H1 (cell line): Measurements from ENCODE around the gene CAPN9. TPM values are rescaled to one million over a fixed set of nuclear protein-coding genes. Genes with fewer than 3 reads are reported as not detected.

ENCODE experiments used
- CHD2 ChIP-seq: IDR thresholded peaks from 2 replicates; pipeline ENCODE4 v1.6.1; 2012; ENCODE audit warnings: low read length, improper control_type of control experiment
- polyA plus RNA-seq, 7 experiments: library from polyadenylated mRNA; depleted of rRNA in 3 of 7; stranded (reverse) in 5 of 7; unstranded in 2 of 7; fragments of >200 nt in 5 of 7; fragments of 200-250 nt in 2 of 7; gene quantifications; 1 replicate in 5 of 7; 2 replicates in 1 of 7; 4 replicates in 1 of 7; pipeline versions ENCODE4 v1.2.1 to v1.2.3, GENCODE V29; 2011 to 2013; ENCODE audit warnings: missing spikeins in 2 of 7, mixed read lengths in 2 of 7
- total RNA-seq: library from RNA; stranded (reverse); fragmentation: NEBNext Ultra II Directional; extraction: Animal tissue kit (Norgen Biotek cat#: 25700); gene quantifications from 2 replicates; pipeline ENCODE4 v1.2.1, GENCODE V29; 2021
- TF ChIP-seq, protein P1 (sequence below): IDR thresholded peaks from 2 replicates; pipeline ENCODE4 v1.6.1; 2012; ENCODE audit warnings: inconsistent platforms

CAPN9 gene
- total and polyA plus RNA-seq, 2 of the 8 experiments (the other 6 are each of a cell fraction or from before 2014, with no cell fraction given): 0.22 to 0.76 TPM

DNA sequence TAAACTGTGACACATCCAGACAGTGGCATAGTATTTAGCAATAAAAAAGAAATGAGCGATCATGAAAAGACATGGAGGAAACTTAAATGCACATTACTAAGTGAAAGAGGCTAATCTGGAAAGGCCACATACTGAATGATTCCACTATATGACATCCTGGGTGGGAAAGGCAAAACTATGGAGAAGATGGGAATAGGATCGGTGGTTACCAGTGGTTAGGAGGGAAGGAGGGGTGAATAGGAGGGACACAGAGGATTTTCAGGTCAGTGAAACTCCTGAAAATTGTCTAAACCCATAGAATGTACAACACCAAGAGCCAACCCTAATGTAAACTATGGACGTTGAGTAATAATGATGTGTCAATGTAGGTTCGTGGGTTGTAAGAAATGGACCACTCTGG, 47.1 kb upstream of the CAPN9 start (continued):
- no peak for TF ChIP-seq CHD2
- TF ChIP-seq, protein P1, sequence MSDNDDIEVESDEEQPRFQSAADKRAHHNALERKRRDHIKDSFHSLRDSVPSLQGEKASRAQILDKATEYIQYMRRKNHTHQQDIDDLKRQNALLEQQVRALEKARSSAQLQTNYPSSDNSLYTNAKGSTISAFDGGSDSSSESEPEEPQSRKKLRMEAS: no peak
